Stomach smooth muscle (tissue), 2 donors: ENCODE data around the gene COQ3.
A peak's percentile ranks its signal among the peaks of the same experiment; 100 is the strongest.

Experiments
- H3K27ac ChIP-seq: one replicate; pipeline ENCODE4 v1.7.0; 2013; ENCODE audit warnings: mild to moderate bottlenecking, low read length, inconsistent platforms
- H3K27me3 ChIP-seq, 2 donors: one replicate each; pipeline ENCODE4 v1.7.0; 2013; ENCODE audit warnings: low read length in 2 of 2; ENCODE audit not compliant: insufficient read depth in 2 of 2, control insufficient read depth in 1 of 2
- H3K36me3 ChIP-seq, 2 donors: one replicate each; pipeline ENCODE4 v1.7.0; 2013; ENCODE audit warnings: low read length in 2 of 2; ENCODE audit not compliant: control insufficient read depth in 2 of 2, insufficient read depth in 2 of 2
- H3K4me1 ChIP-seq: one replicate; pipeline ENCODE4 v1.7.0; 2013; ENCODE audit warnings: low read length; ENCODE audit not compliant: control insufficient read depth, insufficient read depth
- H3K4me3 ChIP-seq, 2 donors: one replicate each; pipeline ENCODE4 v1.7.0; 2013; ENCODE audit warnings: low read length in 2 of 2
- H3K9ac ChIP-seq, 2 donors: one replicate each; pipeline ENCODE4 v1.7.0; 2013; ENCODE audit warnings: low read length in 2 of 2, mild to moderate bottlenecking in 1 of 2
- H3K9me3 ChIP-seq, 2 donors: one replicate each; pipeline ENCODE4 v1.7.0; 2013; ENCODE audit warnings: low read length in 2 of 2; ENCODE audit not compliant: control insufficient read depth in 2 of 2
- donor health status: healthy.
- donor health status: Pancreatic carcinoma.

COQ3 gene

DNA sequence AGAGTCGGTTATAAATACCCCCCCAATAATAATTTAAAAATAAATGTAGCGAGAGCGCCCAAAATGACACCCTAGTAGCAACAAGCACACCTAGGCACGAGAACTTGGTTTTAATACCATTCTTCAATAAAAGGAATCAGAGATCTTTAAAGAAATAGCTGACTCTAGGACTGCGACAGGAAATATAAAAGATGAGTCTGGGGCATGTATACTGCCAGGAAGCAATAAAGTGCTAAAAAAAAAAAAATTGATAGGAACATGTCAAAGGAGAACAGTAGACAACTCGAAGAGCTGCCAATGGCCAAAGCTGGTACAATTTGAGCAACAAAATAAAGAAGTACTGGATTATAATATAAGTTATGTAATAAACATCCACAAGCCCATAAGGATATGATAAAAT lies 28.9 kb upstream of the COQ3 start:
- Histone ChIP-seq H3K9me3 (no peaks in the 10 kb centered on the region), H3K36me3 (no peaks in the 10 kb centered on the region), H3K4me3 (peak overlapping the region in 1 of 2 donors; percentile 98), H3K27me3 (no peaks in the 10 kb centered on the region), H3K27ac (no peak overlapping the region), H3K9ac (no peak overlapping the region), H3K4me1 (peaks cover 21% of the 10 kb centered on the region)

DNA sequence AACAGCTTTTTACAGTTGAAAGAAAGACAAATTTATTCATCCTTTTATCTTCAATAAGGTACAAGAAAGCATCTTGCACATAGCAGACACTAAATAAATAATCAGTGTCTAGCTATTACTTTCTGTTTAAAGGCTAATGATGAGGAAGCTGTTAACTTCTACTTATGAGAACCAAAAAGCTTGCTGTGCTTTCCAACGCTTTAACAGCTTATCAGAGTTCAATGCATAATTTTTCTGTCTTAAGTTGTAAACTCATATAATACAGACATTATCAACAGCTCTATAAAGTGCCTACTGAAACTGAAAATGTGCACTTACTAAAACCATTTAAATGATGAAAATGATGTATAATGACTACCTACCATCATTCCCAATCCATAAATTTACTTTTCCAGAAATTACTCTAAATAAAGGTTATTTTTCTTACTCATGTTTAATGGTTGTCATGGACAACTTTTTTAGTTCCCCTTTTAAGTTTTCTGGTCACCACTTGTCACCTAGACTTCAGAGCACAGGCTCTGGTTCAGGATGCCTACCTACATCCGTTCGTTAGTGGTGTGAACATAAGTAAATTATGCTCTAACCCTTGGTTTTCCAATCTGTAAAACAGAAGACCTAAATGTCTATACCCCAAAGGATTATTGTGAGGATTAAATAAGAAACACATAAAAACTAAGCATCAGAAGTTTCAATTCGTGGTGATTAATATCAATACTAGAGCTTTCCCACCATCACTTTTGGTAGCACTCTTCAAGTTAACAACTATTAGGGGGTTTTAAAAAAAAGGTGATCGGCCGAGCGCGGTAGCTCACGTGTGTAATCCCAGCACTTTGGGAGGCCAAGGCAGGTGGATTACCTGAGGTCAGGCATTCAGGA lies 23.1 kb upstream of the COQ3 start:
- Histone ChIP-seq H3K4me1 (no peaks in the 10 kb centered on the region), H3K4me3 (no peak overlapping the region), H3K27ac (no peak overlapping the region), H3K9ac (no peak overlapping the region), H3K36me3 (peaks cover 0 to under 1% of the 10 kb centered on the region in 2 donors), H3K27me3 (no peaks in the 10 kb centered on the region), H3K9me3 (no peaks in the 10 kb centered on the region)

DNA sequence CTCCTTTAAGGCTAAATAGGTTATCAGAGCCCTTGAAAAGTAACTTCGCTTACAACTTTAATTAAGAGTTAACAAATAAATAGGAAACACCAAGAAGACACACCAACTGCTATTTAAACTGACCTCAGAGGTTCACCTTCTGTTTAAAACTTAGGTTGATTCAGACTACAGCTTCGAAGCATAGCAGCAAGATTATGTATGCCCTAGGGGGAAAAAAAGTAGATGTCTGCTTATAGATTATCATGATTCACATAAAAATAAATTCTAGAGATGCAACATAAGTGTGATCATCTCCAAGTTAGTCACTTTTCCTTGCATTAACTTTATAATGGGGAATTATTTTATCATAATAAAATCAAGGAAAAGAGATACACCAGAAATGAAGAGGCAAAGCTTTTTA lies 22.2 kb upstream of the COQ3 start:
- H3K27ac ChIP-seq: no peak overlapping the region
- no peaks in the 10 kb centered on the region for H3K9me3 ChIP-seq
- H3K4me1 ChIP-seq: no peaks in the 10 kb centered on the region
- no peak overlapping the region for H3K9ac ChIP-seq
- peaks cover 0 to 6% of the 10 kb centered on the region in 2 donors for H3K36me3 ChIP-seq
- H3K4me3 ChIP-seq: no peak overlapping the region
- H3K27me3 ChIP-seq: no peaks in the 10 kb centered on the region

DNA sequence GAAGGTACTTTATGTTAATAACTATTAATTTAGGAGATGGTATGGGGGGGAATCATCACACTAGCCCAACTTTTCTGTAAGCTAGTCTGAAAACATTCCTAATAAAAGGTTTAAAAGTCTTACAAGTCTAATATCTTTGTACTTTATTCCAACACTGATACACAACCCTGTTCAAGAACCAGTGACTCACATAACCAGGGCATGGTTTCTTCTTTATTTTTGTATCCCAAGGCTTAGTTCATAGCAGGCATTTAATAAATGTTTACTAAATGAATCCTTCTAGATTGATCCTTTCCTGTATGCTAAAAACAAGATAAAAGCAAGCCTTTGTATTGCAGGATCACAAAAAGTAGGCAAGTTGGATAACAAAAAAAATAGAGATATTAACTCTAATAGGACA lies 21.5 kb upstream of the COQ3 start:
- Histone ChIP-seq H3K9ac (no peak overlapping the region), H3K4me1 (no peaks in the 10 kb centered on the region), H3K4me3 (no peak overlapping the region), H3K27me3 (no peaks in the 10 kb centered on the region), H3K9me3 (no peaks in the 10 kb centered on the region), H3K27ac (no peak overlapping the region), H3K36me3 (peaks cover 0 to 9% of the 10 kb centered on the region in 2 donors)

DNA sequence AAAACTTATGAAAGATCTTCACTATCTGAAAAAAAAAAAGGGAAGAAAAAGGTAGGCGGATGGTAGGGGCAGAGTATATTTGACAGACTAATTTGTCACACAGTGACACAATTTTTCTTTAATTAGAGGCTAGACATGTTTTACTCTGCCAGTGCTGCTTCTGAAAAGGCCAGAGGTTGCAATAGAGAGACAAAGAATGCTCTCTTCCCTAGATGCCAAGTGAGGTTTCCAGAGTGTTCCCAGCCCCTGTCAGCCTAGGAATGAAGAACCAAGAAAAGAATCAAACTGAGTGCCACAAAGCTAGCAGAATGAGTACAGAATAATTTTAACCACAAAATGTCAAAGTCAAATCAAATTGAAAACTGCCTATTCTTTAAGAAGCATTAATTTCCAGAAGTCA lies 18.1 kb upstream of the COQ3 start:
- Histone ChIP-seq H3K9me3 (no peaks in the 10 kb centered on the region), H3K27me3 (no peaks in the 10 kb centered on the region), H3K4me1 (no peaks in the 10 kb centered on the region), H3K4me3 (no peak overlapping the region), H3K9ac (peak overlapping the region in 1 of 2 donors; percentile 35), H3K36me3 (peaks cover 21 to 26% of the 10 kb centered on the region in 2 donors), H3K27ac (no peak overlapping the region)

DNA sequence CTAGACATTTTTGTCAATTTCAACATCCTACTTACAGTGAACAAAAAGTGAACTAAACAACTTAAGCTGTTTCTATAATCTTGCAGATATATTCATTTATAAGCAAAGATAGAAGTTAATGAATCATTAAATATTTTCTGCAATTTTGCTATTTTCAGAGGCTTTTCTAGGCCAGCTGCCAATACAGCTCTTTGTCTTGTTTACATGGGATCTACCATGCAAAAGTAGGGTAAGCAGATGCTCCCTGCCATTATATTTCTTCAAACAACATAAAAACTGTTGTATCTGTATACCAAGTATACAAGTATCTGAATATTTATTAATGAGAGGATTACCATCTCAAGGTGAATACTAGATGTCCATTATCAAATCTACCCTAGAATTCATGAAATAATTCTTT lies 15.7 kb upstream of the COQ3 start:
- Histone ChIP-seq H3K4me1 (no peaks in the 10 kb centered on the region), H3K9ac (no peak overlapping the region), H3K4me3 (no peak overlapping the region), H3K36me3 (peaks cover 27 to 45% of the 10 kb centered on the region in 2 donors), H3K9me3 (no peaks in the 10 kb centered on the region), H3K27ac (no peak overlapping the region), H3K27me3 (no peaks in the 10 kb centered on the region)

DNA sequence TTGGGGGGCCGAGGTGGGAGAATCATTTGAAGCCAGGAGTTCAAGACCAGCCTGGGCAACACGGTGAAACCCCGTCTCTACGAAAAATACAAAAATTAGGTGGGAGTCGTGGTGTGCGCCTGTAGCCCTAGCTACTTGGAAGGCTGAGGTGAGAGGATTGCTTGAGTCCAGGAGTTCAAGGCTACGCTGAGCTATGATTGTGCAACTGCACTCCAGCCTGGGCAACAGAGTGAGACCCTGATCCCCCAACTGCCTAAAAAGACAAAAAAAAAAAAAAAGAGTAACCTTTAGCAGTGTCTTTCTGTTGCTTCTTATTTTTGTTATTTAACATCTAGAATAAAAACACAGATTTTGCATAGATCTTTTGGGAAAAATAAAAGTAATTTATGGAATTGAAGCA lies 13.1 kb upstream of the COQ3 start:
- H3K36me3 ChIP-seq: peaks cover 44 to 59% of the 10 kb centered on the region in 2 donors
- H3K27me3 ChIP-seq: no peaks in the 10 kb centered on the region
- H3K4me3 ChIP-seq: no peak overlapping the region
- no peak overlapping the region for H3K27ac ChIP-seq
- no peaks in the 10 kb centered on the region for H3K9me3 ChIP-seq
- no peak overlapping the region for H3K9ac ChIP-seq
- H3K4me1 ChIP-seq: no peaks in the 10 kb centered on the region

DNA sequence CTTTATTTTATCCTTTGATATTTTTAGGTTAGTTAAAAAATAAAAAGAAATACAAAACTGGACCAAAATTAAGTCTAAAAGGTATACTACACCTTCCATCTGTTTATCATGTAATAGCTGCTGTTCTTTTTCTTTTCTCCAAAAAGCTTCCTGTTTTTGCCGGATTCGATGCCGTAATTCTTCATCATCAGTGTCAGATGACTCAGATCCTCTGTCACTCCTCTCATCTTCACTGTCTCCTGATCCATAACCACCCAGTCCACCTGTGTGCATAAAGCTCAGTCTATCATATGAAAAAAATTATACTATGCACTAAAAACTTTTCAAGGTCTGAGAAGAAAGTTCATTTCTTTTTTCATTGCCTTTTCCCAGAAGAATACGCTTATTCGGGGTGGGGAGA lies 8.5 kb upstream of the COQ3 start:
- H3K4me1 ChIP-seq: no peaks in the 10 kb centered on the region
- no peak overlapping the region for H3K4me3 ChIP-seq
- no peaks in the 10 kb centered on the region for H3K9me3 ChIP-seq
- peaks cover 32 to 61% of the 10 kb centered on the region in 2 donors for H3K36me3 ChIP-seq
- no peak overlapping the region for H3K27ac ChIP-seq
- no peaks in the 10 kb centered on the region for H3K27me3 ChIP-seq
- H3K9ac ChIP-seq: no peak overlapping the region

DNA sequence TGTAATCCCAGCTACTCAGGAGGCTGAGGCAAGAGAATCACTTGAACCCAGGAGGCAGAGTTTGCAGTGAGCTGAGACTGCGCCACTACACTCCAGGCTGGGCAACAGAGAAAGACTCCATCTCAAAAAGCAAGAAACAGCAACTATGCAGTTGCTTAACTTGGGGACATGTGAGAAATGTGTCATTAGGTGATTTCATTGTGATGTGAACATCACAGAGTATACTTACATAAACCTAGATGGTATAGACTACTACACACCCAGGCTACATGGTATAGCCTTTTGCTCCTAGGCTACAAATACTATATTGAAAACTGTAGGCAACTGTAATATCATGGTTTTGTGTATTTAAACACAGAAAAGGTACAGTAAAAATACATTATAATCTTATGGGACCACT lies 3.3 kb upstream of the COQ3 start:
- peaks cover 6 to 23% of the 10 kb centered on the region in 2 donors for H3K36me3 ChIP-seq
- H3K9me3 ChIP-seq: no peaks in the 10 kb centered on the region
- H3K27ac ChIP-seq: no peak overlapping the region
- H3K27me3 ChIP-seq: no peaks in the 10 kb centered on the region
- H3K4me3 ChIP-seq: no peak overlapping the region
- no peak overlapping the region for H3K9ac ChIP-seq
- no peaks in the 10 kb centered on the region for H3K4me1 ChIP-seq

DNA sequence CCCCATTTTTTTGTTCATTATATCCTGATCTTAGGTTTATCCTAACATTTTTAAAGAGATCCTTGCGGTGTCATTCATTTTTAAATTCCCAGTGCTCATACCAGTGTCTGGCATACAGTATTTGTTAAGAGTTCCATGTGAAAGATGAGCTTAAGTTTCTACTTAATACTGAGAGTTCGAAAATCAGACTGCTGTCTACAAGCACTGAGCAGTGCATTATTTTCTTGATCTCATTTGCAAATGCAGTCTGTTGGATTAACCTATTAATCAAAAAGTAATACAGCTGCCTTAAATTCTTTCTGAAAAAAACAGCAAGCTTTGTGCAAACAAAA lies 663 bp downstream of the COQ3 start:
- Histone ChIP-seq H3K27me3 (no peaks in the 10 kb centered on the region), H3K9me3 (no peaks in the 10 kb centered on the region), H3K36me3 (no peaks in the 10 kb centered on the region), H3K4me1 (no peaks in the 10 kb centered on the region), H3K27ac (peak overlapping the region; percentile 78), H3K4me3 (peak overlapping the region; percentile 75 to 94), H3K9ac (peak overlapping the region; percentile 86 to 87)

DNA sequence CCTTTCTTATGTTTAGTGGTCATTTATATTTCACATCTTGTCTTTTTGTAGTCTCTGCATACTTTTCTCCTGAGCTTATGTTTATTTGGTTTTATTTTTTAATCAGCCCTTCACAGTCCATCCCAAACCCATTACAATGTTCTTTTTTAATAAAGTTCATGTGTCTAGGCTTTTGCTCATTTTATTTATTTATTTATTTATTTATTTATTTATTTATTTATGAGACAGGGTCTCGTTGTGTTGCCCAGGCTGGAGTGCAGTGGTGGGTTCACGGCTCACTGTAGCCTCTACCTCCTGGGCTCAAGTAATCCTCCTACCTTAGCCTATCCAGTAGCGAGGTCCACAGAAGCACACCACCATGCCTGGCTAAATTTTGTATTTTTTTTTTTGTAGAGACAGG lies 3.1 kb downstream of the COQ3 start:
- Histone ChIP-seq H3K4me3 (no peak overlapping the region), H3K4me1 (no peaks in the 10 kb centered on the region), H3K9me3 (no peaks in the 10 kb centered on the region), H3K36me3 (no peaks in the 10 kb centered on the region), H3K27me3 (no peaks in the 10 kb centered on the region), H3K9ac (no peak overlapping the region), H3K27ac (no peak overlapping the region)
